ENCODE measurements around the gene TFPT. TPM values are rescaled to one million over a fixed set of nuclear protein-coding genes. Genes with fewer than 3 reads are reported as not detected.

The TFPT gene
- total RNA-seq, 1 donor from 2014 or later: 31.1 TPM

- no peak for DNase-seq (ENCODE audit: low spot score)
- Mint-ChIP-seq H3K27me3 (ENCODE audit: insufficient read depth) (no peaks in the 10 kb centered on the region), H3K9me3 (no peaks in the 10 kb centered on the region), H3K27ac (no peak overlapping the region), H3K4me3 (no peak overlapping the region), H3K36me3 (ENCODE audit: low read depth) (peaks cover 36% of the 10 kb centered on the region), H3K4me1 (ENCODE audit: low read depth) (peaks cover 35% of the 10 kb centered on the region)
- intact Hi-C loops (cut with micrococcal nuclease): no loop called here
Measured at GRCh38 chr19:54141356-54141755, 25.9 kb upstream of the TFPT start.

GRCh38 chr19:54138489-54139256, 23.2 kb upstream of the TFPT start:
- H3K4me3 Mint-ChIP-seq: peak overlapping the region; percentile 93
- no peaks in the 10 kb centered on the region for H3K27me3 Mint-ChIP-seq (ENCODE audit: insufficient read depth)
- no peak for DNase-seq (ENCODE audit: low spot score)
- H3K36me3 Mint-ChIP-seq (ENCODE audit: low read depth): peaks cover 20% of the 10 kb centered on the region
- H3K27ac Mint-ChIP-seq: peak overlapping the region; percentile 92
- no peaks in the 10 kb centered on the region for H3K9me3 Mint-ChIP-seq
- peaks cover 42% of the 10 kb centered on the region for H3K4me1 Mint-ChIP-seq (ENCODE audit: low read depth)
- intact Hi-C loops (cut with micrococcal nuclease): loop anchor here (10.0 kb wide), 1 partner anchor 1516 kb away; the partner anchor contains the start of gene U2AF2

- no peaks in the 10 kb centered on the region for H3K9me3 Mint-ChIP-seq
- peaks cover 14% of the 10 kb centered on the region for H3K36me3 Mint-ChIP-seq (ENCODE audit: low read depth)
- intact Hi-C loops (cut with micrococcal nuclease): loop anchor here (1.0 to 10.0 kb wide), 12 partner anchors 21 to 1517 kb away; partner anchors contain the start of genes LENG1, LENG8, LENG9 and MYADM
- H3K27me3 Mint-ChIP-seq (ENCODE audit: insufficient read depth): no peaks in the 10 kb centered on the region
- peaks cover 42% of the 10 kb centered on the region for H3K4me1 Mint-ChIP-seq (ENCODE audit: low read depth)
- no peak for DNase-seq (ENCODE audit: low spot score)
- H3K4me3 Mint-ChIP-seq: peak within 1 kb of the TSS; percentile 93
- peak within 1 kb of the TSS; percentile 92 for H3K27ac Mint-ChIP-seq
Measured at GRCh38 chr19:54137699-54138488, 22.4 kb upstream of the TFPT start, which contains the start of gene CNOT3. Gene CNOT3, plus strand, starts transcription at chr19:54137762. Its CDS starts 5,217 bp downstream, at chr19:54142979.

GRCh38 chr19:54136864-54137698, 21.6 kb upstream of the TFPT start:
- intact Hi-C loops (cut with micrococcal nuclease): loop anchor here (1.0 to 10.0 kb wide), 12 partner anchors 22 to 1518 kb away; partner anchors contain the start of genes LENG1, LENG8, LENG9 and MYADM
- Mint-ChIP-seq H3K36me3 (ENCODE audit: low read depth) (peaks cover 10% of the 10 kb centered on the region), H3K4me3 (peak overlapping the region; percentile 88), H3K4me1 (ENCODE audit: low read depth) (peaks cover 40% of the 10 kb centered on the region), H3K9me3 (no peaks in the 10 kb centered on the region), H3K27ac (peak overlapping the region; percentile 78), H3K27me3 (ENCODE audit: insufficient read depth) (no peaks in the 10 kb centered on the region)
- peak; percentile 99 for DNase-seq (ENCODE audit: low spot score)

GRCh38 chr19:54136086-54136863, 20.8 kb upstream of the TFPT start:
- H3K36me3 Mint-ChIP-seq (ENCODE audit: low read depth): peaks cover 6% of the 10 kb centered on the region
- peak overlapping the region; percentile 78 for H3K27ac Mint-ChIP-seq
- no peaks in the 10 kb centered on the region for H3K27me3 Mint-ChIP-seq (ENCODE audit: insufficient read depth)
- H3K4me3 Mint-ChIP-seq: peak overlapping the region; percentile 88
- H3K4me1 Mint-ChIP-seq (ENCODE audit: low read depth): peaks cover 33% of the 10 kb centered on the region
- no peaks in the 10 kb centered on the region for H3K9me3 Mint-ChIP-seq
- intact Hi-C loops (cut with micrococcal nuclease): loop anchor here (2.0 to 10.0 kb wide), 3 partner anchors 705 to 1519 kb away; partner anchors contain the start of genes U2AF2 and ZNF761
- DNase-seq (ENCODE audit: low spot score): no peak

- Mint-ChIP-seq H3K9me3 (no peaks in the 10 kb centered on the region), H3K4me1 (ENCODE audit: low read depth) (peaks cover 19% of the 10 kb centered on the region), H3K4me3 (no peak overlapping the region), H3K36me3 (ENCODE audit: low read depth) (peaks cover 1% of the 10 kb centered on the region), H3K27ac (no peak overlapping the region), H3K27me3 (ENCODE audit: insufficient read depth) (no peaks in the 10 kb centered on the region)
- no peak for DNase-seq (ENCODE audit: low spot score)
- intact Hi-C loops (cut with micrococcal nuclease): loop anchor here (10.0 kb wide), 1 partner anchor 1521 kb away; the partner anchor contains the start of gene U2AF2
Measured at GRCh38 chr19:54133957-54134590, 18.6 kb upstream of the TFPT start.

GRCh38 chr19:54133312-54133956, 18.0 kb upstream of the TFPT start:
- Mint-ChIP-seq H3K4me1 (ENCODE audit: low read depth) (peaks cover 13% of the 10 kb centered on the region), H3K9me3 (no peaks in the 10 kb centered on the region), H3K4me3 (no peak overlapping the region), H3K27me3 (ENCODE audit: insufficient read depth) (no peaks in the 10 kb centered on the region), H3K27ac (no peak overlapping the region), H3K36me3 (ENCODE audit: low read depth) (no peaks in the 10 kb centered on the region)
- DNase-seq (ENCODE audit: low spot score): no peak
- intact Hi-C loops (cut with micrococcal nuclease): loop anchor here (10.0 kb wide), 1 partner anchor 1521 kb away; the partner anchor contains the start of gene U2AF2

GRCh38 chr19:54129617-54129996, 14.2 kb upstream of the TFPT start:
- intact Hi-C loops (cut with micrococcal nuclease): no loop called here
- DNase-seq (ENCODE audit: low spot score): no peak
- Mint-ChIP-seq H3K9me3 (no peaks in the 10 kb centered on the region), H3K4me3 (no peak overlapping the region), H3K4me1 (ENCODE audit: low read depth) (no peaks in the 10 kb centered on the region), H3K36me3 (ENCODE audit: low read depth) (peaks cover 9% of the 10 kb centered on the region), H3K27ac (no peak overlapping the region), H3K27me3 (ENCODE audit: insufficient read depth) (no peaks in the 10 kb centered on the region)

GRCh38 chr19:54128796-54129616, 13.5 kb upstream of the TFPT start:
- Mint-ChIP-seq H3K4me3 (no peak overlapping the region), H3K36me3 (ENCODE audit: low read depth) (peaks cover 9% of the 10 kb centered on the region), H3K27ac (no peak overlapping the region), H3K9me3 (no peaks in the 10 kb centered on the region), H3K27me3 (ENCODE audit: insufficient read depth) (no peaks in the 10 kb centered on the region), H3K4me1 (ENCODE audit: low read depth) (no peaks in the 10 kb centered on the region)
- DNase-seq (ENCODE audit: low spot score): no peak
- intact Hi-C loops (cut with micrococcal nuclease): no loop called here

GRCh38 chr19:54128441-54128725, 12.9 kb upstream of the TFPT start:
- Mint-ChIP-seq H3K36me3 (ENCODE audit: low read depth) (peaks cover 9% of the 10 kb centered on the region), H3K4me1 (ENCODE audit: low read depth) (no peaks in the 10 kb centered on the region), H3K27ac (no peak overlapping the region), H3K27me3 (ENCODE audit: insufficient read depth) (no peaks in the 10 kb centered on the region), H3K4me3 (no peak overlapping the region), H3K9me3 (no peaks in the 10 kb centered on the region)
- no peak for DNase-seq (ENCODE audit: low spot score)
- intact Hi-C loops (cut with micrococcal nuclease): no loop called here

Data from activated T-helper 1 cell treated with anti-CD3 and anti-CD28 coated beads, Interleukin-12 subunit alpha, Interleukin-12 subunit beta, Interleukin-2, Interleukin-4 antibody, amounts not matched to agents 30 ng/mL and 10 ng/mL and 1 ng/mL, durations not matched to agents 14 hours and 24 hours and 36 hours (primary cell).